Upper lobe of right lung (tissue), 1 donor: Measurements from ENCODE around the gene LIFR. TPM values are rescaled to one million over a fixed set of nuclear protein-coding genes. Genes with fewer than 3 reads are reported as not detected.

ENCODE experiments used
- ATAC-seq: fragments of 200-7000 bp; cut with Tn5 transposase; one replicate; pipeline ENCODE4 v1.9.1; 2020; ENCODE audit warnings: mild to moderate bottlenecking, moderate library complexity
- DNase-seq: peaks from one replicate; pipeline ENCODE4 v3.0.0-alpha.2; 2020
- H3K27ac ChIP-seq: fragments of 200-600 bp; one replicate; pipeline ENCODE4 v1.8.0; 2022
- H3K27me3 ChIP-seq: fragments of 200-600 bp; one replicate; pipeline ENCODE4 v1.8.0; 2022; ENCODE audit warnings: mild to moderate bottlenecking
- H3K36me3 ChIP-seq: fragments of 200-600 bp; one replicate; pipeline ENCODE4 v1.8.0; 2022
- H3K4me1 ChIP-seq: fragments of 200-600 bp; one replicate; pipeline ENCODE4 v1.8.0; 2022
- H3K4me3 ChIP-seq: fragments of 200-600 bp; one replicate; pipeline ENCODE4 v1.8.0; 2022; ENCODE audit warnings: mild to moderate bottlenecking
- H3K9me3 ChIP-seq: fragments of 200-600 bp; one replicate; pipeline ENCODE4 v1.8.0; 2022
- CTCF ChIP-seq: fragments of 200-600 bp; IDR thresholded peaks from one replicate; pipeline ENCODE4 v1.8.0; 2022; ENCODE audit warnings: antibody characterized with exemption
- intact Hi-C: fragments of 100-400 bp; cut with DNase I; formaldehyde crosslinking; loops from one replicate; pipeline ENCODE4 v1.11.0; 2022
- total RNA-seq: library from RNA; stranded (reverse); fragmentation: NEBNext Ultra II Directional; extraction: Animal tissue kit (Norgen Biotek cat#: 25700); gene quantifications from one replicate; pipeline ENCODE4 v1.2.1, GENCODE V29; 2021
- donor health status: DM: no; HTN: yes; CAD: no; lungs with severe emphysema.

The LIFR gene
- total RNA-seq, 1 donor from 2014 or later = 151 TPM

- Histone ChIP-seq H3K27me3 (no peaks in the 10 kb centered on the region), H3K9me3 (no peaks in the 10 kb centered on the region), H3K4me1 (peaks cover 24% of the 10 kb centered on the region), H3K36me3 (no peaks in the 10 kb centered on the region), H3K27ac (no peak overlapping the region), H3K4me3 (peak overlapping the region; percentile 70)
- intact Hi-C loops = loop anchor here (10.0 kb wide), 1 partner anchor 112 kb away; no protein-coding TSS in a partner anchor
- ATAC-seq = no peak
- no peak for TF ChIP-seq CTCF
- no peak for DNase-seq
These were observed 3.4 kb downstream of the LIFR start for GRCh38 chr5:38553001-38553521.

- Histone ChIP-seq H3K27ac (peak overlapping the region; percentile 25), H3K36me3 (no peaks in the 10 kb centered on the region), H3K4me3 (peak overlapping the region; percentile 70), H3K4me1 (peaks cover 41% of the 10 kb centered on the region), H3K27me3 (no peaks in the 10 kb centered on the region), H3K9me3 (no peaks in the 10 kb centered on the region)
- intact Hi-C loops = loop anchor here (10.0 kb wide), 1 partner anchor 113 kb away; no protein-coding TSS in a partner anchor
- ATAC-seq = peak; percentile 69
- DNase-seq = no peak
- TF ChIP-seq CTCF = peak; percentile 71
These were observed 5.1 kb downstream of the LIFR start for GRCh38 chr5:38551030-38552017.

- no peak overlapping the region for H3K4me3 ChIP-seq
- DNase-seq (no peak), ATAC-seq (peak; percentile 39)
- H3K4me1 ChIP-seq = peaks cover 52% of the 10 kb centered on the region
- TF ChIP-seq CTCF = no peak
- no peaks in the 10 kb centered on the region for H3K9me3 ChIP-seq
- no peaks in the 10 kb centered on the region for H3K27me3 ChIP-seq
- H3K27ac ChIP-seq = peak overlapping the region; percentile 13
- H3K36me3 ChIP-seq = no peaks in the 10 kb centered on the region
- intact Hi-C loops = no loop called here
These were observed 8.2 kb downstream of the LIFR start for GRCh38 chr5:38548064-38548759.

- TF ChIP-seq CTCF = no peak
- ATAC-seq (no peak), DNase-seq (no peak)
- no peak overlapping the region for H3K4me3 ChIP-seq
- intact Hi-C loops = no loop called here
- H3K4me1 ChIP-seq = peaks cover 46% of the 10 kb centered on the region
- no peaks in the 10 kb centered on the region for H3K36me3 ChIP-seq
- no peaks in the 10 kb centered on the region for H3K27me3 ChIP-seq
- H3K9me3 ChIP-seq = no peaks in the 10 kb centered on the region
- peak overlapping the region; percentile 31 for H3K27ac ChIP-seq
These were observed 9.2 kb downstream of the LIFR start for GRCh38 chr5:38547257-38547656.

GRCh38 chr5:38546691-38547146 is 9.7 kb downstream of the LIFR start:
- Histone ChIP-seq H3K4me1 (peaks cover 46% of the 10 kb centered on the region), H3K27me3 (no peaks in the 10 kb centered on the region), H3K27ac (peak overlapping the region; percentile 31), H3K36me3 (no peaks in the 10 kb centered on the region), H3K9me3 (no peaks in the 10 kb centered on the region), H3K4me3 (no peak overlapping the region)
- intact Hi-C loops = no loop called here
- ATAC-seq = no peak
- DNase-seq = no peak
- no peak for TF ChIP-seq CTCF
